ES-I3 (cell line): ENCODE measurements around the gene GNAT1.

Experiments used
- H3K36me3 ChIP-seq: 2 replicates; pipeline ENCODE4 v1.6.1; 2013; ENCODE audit warnings: mild to moderate bottlenecking, low read length, control low read depth, moderate library complexity; ENCODE audit not compliant: insufficient read depth
- H3K4me1 ChIP-seq: 2 replicates; pipeline ENCODE4 v1.6.1; 2013; ENCODE audit warnings: mild to moderate bottlenecking, control low read depth, low read length; ENCODE audit not compliant: insufficient read depth
- H3K9ac ChIP-seq: 2 replicates; pipeline ENCODE4 v1.6.1; 2013; ENCODE audit warnings: low read depth, mild to moderate bottlenecking, low read length, moderate library complexity
- H3K9me3 ChIP-seq: 2 replicates; pipeline ENCODE4 v1.6.1; 2013; ENCODE audit warnings: mild to moderate bottlenecking, low read length, moderate library complexity; ENCODE audit not compliant: control insufficient read depth, insufficient read depth

The GNAT1 gene

GRCh38 chr3:50245831-50246516, 54.6 kb downstream of the GNAT1 start:
- H3K9me3 ChIP-seq, result no peaks in the 10 kb centered on the region
- H3K4me1 ChIP-seq, result peaks cover 44% of the 10 kb centered on the region
- peak overlapping the region; percentile 26 for H3K9ac ChIP-seq
- H3K36me3 ChIP-seq, result no peaks in the 10 kb centered on the region; the same call in 1 of the 2 replicates

- Histone ChIP-seq H3K36me3 (no peaks in the 10 kb centered on the region; the same call in 1 of the 2 replicates), H3K4me1 (peaks cover 41% of the 10 kb centered on the region), H3K9ac (0 out of 2 replicates have a peak overlapping the region, but pooled peaks have one; percentile 9), H3K9me3 (no peaks in the 10 kb centered on the region)
Measured at GRCh38 chr3:50246517-50246954, 55.1 kb downstream of the GNAT1 start.
